KOPT-K1 (cell line): ENCODE measurements around the gene DTX3.
"Not testable (repeated sequence)": the region's sequence is repeated elsewhere in the genome, so short reads cannot be mapped to it uniquely, and the experiment has no call there.

Experiments used
- H3K27ac ChIP-seq: fragments of 200-600 bp; sonication (generic); 2 replicates; pipeline ENCODE4 v1.5.1; 2016; ENCODE audit warnings: antibody characterized with exemption, mild to moderate bottlenecking, low read depth, low read length; ENCODE audit not compliant: poor library complexity, severe bottlenecking
- H3K36me3 ChIP-seq: fragments of 200-600 bp; sonication (generic); 2 replicates; pipeline ENCODE4 v1.5.1; 2017; ENCODE audit warnings: antibody characterized with exemption, mild to moderate bottlenecking, low read length, moderate library complexity; ENCODE audit not compliant: insufficient read depth
- H3K9me3 ChIP-seq: fragments of 200-600 bp; sonication (generic); 2 replicates; pipeline ENCODE4 v1.5.1; 2017; ENCODE audit warnings: antibody characterized with exemption, low read length, mild to moderate bottlenecking; ENCODE audit not compliant: insufficient read depth, poor library complexity, severe bottlenecking

The DTX3 gene

GRCh38 chr12:57626921-57627445 is 22.4 kb downstream of the DTX3 start:
- H3K27ac ChIP-seq, result no peak overlapping the region
- H3K9me3 ChIP-seq, result no peaks in the 10 kb centered on the region
- no peaks in the 10 kb centered on the region for H3K36me3 ChIP-seq

- Histone ChIP-seq H3K9me3 (no peaks in the 10 kb centered on the region), H3K27ac (no peak overlapping the region), H3K36me3 (no peaks in the 10 kb centered on the region)
Observed at GRCh38 chr12:57627501-57628279, 23.1 kb downstream of the DTX3 start.

- H3K36me3 ChIP-seq, result no peaks in the 10 kb centered on the region
- no peaks in the 10 kb centered on the region for H3K9me3 ChIP-seq
- H3K27ac ChIP-seq, result no peak overlapping the region
Observed at GRCh38 chr12:57628280-57629191, 23.9 kb downstream of the DTX3 start.

- Histone ChIP-seq H3K9me3 (no peaks in the 10 kb centered on the region), H3K27ac (no peak overlapping the region), H3K36me3 (no peaks in the 10 kb centered on the region)
Observed at GRCh38 chr12:57629897-57630471, 25.4 kb downstream of the DTX3 start.

GRCh38 chr12:57630891-57631433 is 26.3 kb downstream of the DTX3 start:
- H3K36me3 ChIP-seq, result no peaks in the 10 kb centered on the region
- H3K27ac ChIP-seq, result no peak overlapping the region

GRCh38 chr12:57631566-57632072 is 27.0 kb downstream of the DTX3 start:
- no peaks in the 10 kb centered on the region for H3K9me3 ChIP-seq
- H3K36me3 ChIP-seq, result no peaks in the 10 kb centered on the region
- no peak overlapping the region for H3K27ac ChIP-seq

More at GRCh38 chr12:57630891-57631433, 26.3 kb downstream of the DTX3 start:
- no peaks in the 10 kb centered on the region for H3K9me3 ChIP-seq

- Histone ChIP-seq H3K36me3 (no peaks in the 10 kb centered on the region), H3K27ac (no peak overlapping the region)
Observed at GRCh38 chr12:57632073-57632957, 27.7 kb downstream of the DTX3 start.

GRCh38 chr12:57632958-57633840 is 28.6 kb downstream of the DTX3 start, which contains the start of gene B4GALNT1:
Gene B4GALNT1, minus strand, starts transcription at chr12:57633201. Its CDS starts 1,069 bp downstream, at chr12:57632132.
- H3K36me3 ChIP-seq, result no peaks in the 10 kb centered on the region
- no peak within 1 kb of the TSS for H3K27ac ChIP-seq
- H3K9me3 ChIP-seq, result no peaks in the 10 kb centered on the region

More at GRCh38 chr12:57632073-57632957, 27.7 kb downstream of the DTX3 start:
- no peaks in the 10 kb centered on the region for H3K9me3 ChIP-seq

GRCh38 chr12:57636731-57637130 is 32.1 kb downstream of the DTX3 start:
- H3K36me3 ChIP-seq, H3K9me3 ChIP-seq, H3K27ac ChIP-seq: not testable (repeated sequence)

- Histone ChIP-seq H3K36me3 (no peaks in the 10 kb centered on the region), H3K9me3 (no peaks in the 10 kb centered on the region), H3K27ac (no peak overlapping the region)
Observed at GRCh38 chr12:57637364-57637763, 32.7 kb downstream of the DTX3 start.

GRCh38 chr12:57638096-57638495 is 33.5 kb downstream of the DTX3 start:
- Histone ChIP-seq H3K27ac (no peak overlapping the region), H3K36me3 (no peaks in the 10 kb centered on the region), H3K9me3 (no peaks in the 10 kb centered on the region)

GRCh38 chr12:57640175-57641042 is 35.8 kb downstream of the DTX3 start:
- Histone ChIP-seq H3K27ac (no peak overlapping the region), H3K36me3 (no peaks in the 10 kb centered on the region), H3K9me3 (peaks cover 15% of the 10 kb centered on the region)
